Fibroblast of the aortic adventitia (primary cell): ENCODE data around the gene ST6GALNAC3. TPM values are rescaled to one million over a fixed set of nuclear protein-coding genes. Genes with fewer than 3 reads are reported as not detected.

Experiments
- DNase-seq: peaks from one replicate; pipeline ENCODE4 v3.0.0-alpha.2; 2010; ENCODE audit warnings: low read depth
- H3K4me3 ChIP-seq: 2 replicates; pipeline ENCODE4 v1.5.1; 2011; ENCODE audit warnings: low read depth, mild to moderate bottlenecking, control low read depth, low read length, moderate library complexity
- CTCF ChIP-seq: IDR thresholded peaks from 2 replicates; pipeline ENCODE4 v1.5.1; 2011; ENCODE audit warnings: mild to moderate bottlenecking, low read length, control low read depth, inconsistent platforms; ENCODE audit not compliant: insufficient read depth
- total RNA-seq: library from RNA; depleted of rRNA; stranded (reverse); fragments of >200 nt; gene quantifications from 2 replicates; pipeline ENCODE4 v1.2.3, GENCODE V29; 2012; ENCODE audit warnings: low replicate concordance

The ST6GALNAC3 gene
- total RNA-seq, 1 donor = 3.1 TPM

GRCh38 chr1:76158126-76158525 is 83.6 kb downstream of the ST6GALNAC3 start:
- no peak for DNase-seq
- no peak for TF ChIP-seq CTCF
- no peak overlapping the region for H3K4me3 ChIP-seq

GRCh38 chr1:76160225-76160624 is 85.7 kb downstream of the ST6GALNAC3 start:
- no peak for TF ChIP-seq CTCF
- H3K4me3 ChIP-seq = no peak overlapping the region
- no peak for DNase-seq

GRCh38 chr1:76161451-76161850 is 86.9 kb downstream of the ST6GALNAC3 start:
- no peak for TF ChIP-seq CTCF

GRCh38 chr1:76162254-76162653 is 87.7 kb downstream of the ST6GALNAC3 start:
- no peak for TF ChIP-seq CTCF
- H3K4me3 ChIP-seq = no peak overlapping the region
- no peak for DNase-seq

More at GRCh38 chr1:76161451-76161850, 86.9 kb downstream of the ST6GALNAC3 start:
- no peak for DNase-seq
- no peak overlapping the region for H3K4me3 ChIP-seq

- no peak for DNase-seq
- no peak overlapping the region for H3K4me3 ChIP-seq
- no peak for TF ChIP-seq CTCF
Observed at GRCh38 chr1:76164165-76164564, 89.6 kb downstream of the ST6GALNAC3 start.

GRCh38 chr1:76170084-76170483 is 95.5 kb downstream of the ST6GALNAC3 start:
- TF ChIP-seq CTCF = no peak
- no peak for DNase-seq
- no peak overlapping the region for H3K4me3 ChIP-seq

- no peak for TF ChIP-seq CTCF
- H3K4me3 ChIP-seq = no peak overlapping the region
- no peak for DNase-seq
Observed at GRCh38 chr1:76170513-76170912, 96.0 kb downstream of the ST6GALNAC3 start.
